ENCODE measurements around the gene STAT4. TPM values are rescaled to one million over a fixed set of nuclear protein-coding genes. Genes with fewer than 3 reads are reported as not detected.

Gene STAT4
- total and polyA plus RNA-seq, 4 donors = 0.85 to 7.9 (median 3.2) TPM

GRCh38 chr2:191176305-191176704 is 25.5 kb upstream of the STAT4 start:
- DNase-seq (ENCODE audit: low spot score) = no peak
- no peak for TF ChIP-seq YY1 (IDR thresholded peaks at IDR 0.05)
- TF ChIP-seq, protein P1, sequence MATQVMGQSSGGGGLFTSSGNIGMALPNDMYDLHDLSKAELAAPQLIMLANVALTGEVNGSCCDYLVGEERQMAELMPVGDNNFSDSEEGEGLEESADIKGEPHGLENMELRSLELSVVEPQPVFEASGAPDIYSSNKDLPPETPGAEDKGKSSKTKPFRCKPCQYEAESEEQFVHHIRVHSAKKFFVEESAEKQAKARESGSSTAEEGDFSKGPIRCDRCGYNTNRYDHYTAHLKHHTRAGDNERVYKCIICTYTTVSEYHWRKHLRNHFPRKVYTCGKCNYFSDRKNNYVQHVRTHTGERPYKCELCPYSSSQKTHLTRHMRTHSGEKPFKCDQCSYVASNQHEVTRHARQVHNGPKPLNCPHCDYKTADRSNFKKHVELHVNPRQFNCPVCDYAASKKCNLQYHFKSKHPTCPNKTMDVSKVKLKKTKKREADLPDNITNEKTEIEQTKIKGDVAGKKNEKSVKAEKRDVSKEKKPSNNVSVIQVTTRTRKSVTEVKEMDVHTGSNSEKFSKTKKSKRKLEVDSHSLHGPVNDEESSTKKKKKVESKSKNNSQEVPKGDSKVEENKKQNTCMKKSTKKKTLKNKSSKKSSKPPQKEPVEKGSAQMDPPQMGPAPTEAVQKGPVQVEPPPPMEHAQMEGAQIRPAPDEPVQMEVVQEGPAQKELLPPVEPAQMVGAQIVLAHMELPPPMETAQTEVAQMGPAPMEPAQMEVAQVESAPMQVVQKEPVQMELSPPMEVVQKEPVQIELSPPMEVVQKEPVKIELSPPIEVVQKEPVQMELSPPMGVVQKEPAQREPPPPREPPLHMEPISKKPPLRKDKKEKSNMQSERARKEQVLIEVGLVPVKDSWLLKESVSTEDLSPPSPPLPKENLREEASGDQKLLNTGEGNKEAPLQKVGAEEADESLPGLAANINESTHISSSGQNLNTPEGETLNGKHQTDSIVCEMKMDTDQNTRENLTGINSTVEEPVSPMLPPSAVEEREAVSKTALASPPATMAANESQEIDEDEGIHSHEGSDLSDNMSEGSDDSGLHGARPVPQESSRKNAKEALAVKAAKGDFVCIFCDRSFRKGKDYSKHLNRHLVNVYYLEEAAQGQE (IDR thresholded peaks at IDR 0.05) = peak; percentile 2
- Histone ChIP-seq H3K27ac (ENCODE audit: low read depth in 1 of 2, low read length in 2 of 2) (peak overlapping the region; percentile 52 to 73), H3K36me3 (ENCODE audit: control insufficient read depth in 4 of 4, insufficient read depth in 3 of 4, low read depth in 1 of 4, low read length in 3 of 4) (no peaks in the 10 kb centered on the region), H3K27me3 (ENCODE audit: control insufficient read depth in 4 of 4, insufficient read depth in 4 of 4, low read length in 3 of 4) (no peaks in the 10 kb centered on the region), H3K4me1 (ENCODE audit: control insufficient read depth in 4 of 4, insufficient read depth in 4 of 4, low read length in 3 of 4) (peaks cover 17 to 68% (median 55%) of the 10 kb centered on the region in 4 donors), H3K4me3 (ENCODE audit: low read depth in 1 of 3, low read length in 3 of 3) (peak overlapping the region in 1 of 3 donors; percentile 25), H3K9me3 (ENCODE audit: control insufficient read depth in 4 of 4, low read length in 3 of 4) (no peaks in the 10 kb centered on the region), H3K9ac (ENCODE audit: low read depth in 1 of 2, low read length in 2 of 2) (no peak overlapping the region)
- 34% methylated on average over 1 of the region's 1 CpG for WGBS

- Histone ChIP-seq H3K27ac (ENCODE audit: low read depth in 1 of 2, low read length in 2 of 2) (no peak overlapping the region), H3K9me3 (ENCODE audit: control insufficient read depth in 4 of 4, low read length in 3 of 4) (no peaks in the 10 kb centered on the region), H3K36me3 (ENCODE audit: control insufficient read depth in 4 of 4, insufficient read depth in 3 of 4, low read depth in 1 of 4, low read length in 3 of 4) (no peaks in the 10 kb centered on the region), H3K27me3 (ENCODE audit: control insufficient read depth in 4 of 4, insufficient read depth in 4 of 4, low read length in 3 of 4) (no peaks in the 10 kb centered on the region), H3K4me3 (ENCODE audit: low read depth in 1 of 3, low read length in 3 of 3) (no peak overlapping the region), H3K9ac (ENCODE audit: low read depth in 1 of 2, low read length in 2 of 2) (no peak overlapping the region), H3K4me1 (ENCODE audit: control insufficient read depth in 4 of 4, insufficient read depth in 4 of 4, low read length in 3 of 4) (peaks cover 16 to 74% (median 68%) of the 10 kb centered on the region in 4 donors)
- no peak for DNase-seq (ENCODE audit: low spot score)
- no peak for TF ChIP-seq SP1 (IDR thresholded peaks at IDR 0.05)
- no peak for TF ChIP-seq ATF3 (IDR thresholded peaks at IDR 0.05)
- no peak for TF ChIP-seq RXRA (IDR thresholded peaks at IDR 0.05)
- TF ChIP-seq TAF1 (conservative IDR thresholded peaks at IDR 0.05) = no peak
- TF ChIP-seq, protein P1 (IDR thresholded peaks at IDR 0.05) = no peak
- TF ChIP-seq EGR1 (IDR thresholded peaks at IDR 0.05; ENCODE audit: low read depth in 2 of 2) = no peak
- no peak for TF ChIP-seq NR2F2 (IDR thresholded peaks at IDR 0.05)
- 90% methylated on average over 3 of the region's 3 CpGs for WGBS
Observed at GRCh38 chr2:191174442-191174841, 23.6 kb upstream of the STAT4 start.

GRCh38 chr2:191173206-191173605 is 22.4 kb upstream of the STAT4 start:
- H3K36me3 ChIP-seq (ENCODE audit: control insufficient read depth in 4 of 4, insufficient read depth in 3 of 4, low read depth in 1 of 4, low read length in 3 of 4) = no peaks in the 10 kb centered on the region
- no peaks in the 10 kb centered on the region for H3K27me3 ChIP-seq (ENCODE audit: control insufficient read depth in 4 of 4, insufficient read depth in 4 of 4, low read length in 3 of 4)
- 82% methylated on average over 3 of the region's 3 CpGs for WGBS
- peaks cover 15 to 69% (median 59%) of the 10 kb centered on the region in 4 donors for H3K4me1 ChIP-seq (ENCODE audit: control insufficient read depth in 4 of 4, insufficient read depth in 4 of 4, low read length in 3 of 4)
- TF ChIP-seq RAD21 (IDR thresholded peaks at IDR 0.05) = no peak
- no peak for TF ChIP-seq FOXA1 (IDR thresholded peaks at IDR 0.05)
- no peak for TF ChIP-seq YY1 (IDR thresholded peaks at IDR 0.05)
- TF ChIP-seq, protein P2, sequence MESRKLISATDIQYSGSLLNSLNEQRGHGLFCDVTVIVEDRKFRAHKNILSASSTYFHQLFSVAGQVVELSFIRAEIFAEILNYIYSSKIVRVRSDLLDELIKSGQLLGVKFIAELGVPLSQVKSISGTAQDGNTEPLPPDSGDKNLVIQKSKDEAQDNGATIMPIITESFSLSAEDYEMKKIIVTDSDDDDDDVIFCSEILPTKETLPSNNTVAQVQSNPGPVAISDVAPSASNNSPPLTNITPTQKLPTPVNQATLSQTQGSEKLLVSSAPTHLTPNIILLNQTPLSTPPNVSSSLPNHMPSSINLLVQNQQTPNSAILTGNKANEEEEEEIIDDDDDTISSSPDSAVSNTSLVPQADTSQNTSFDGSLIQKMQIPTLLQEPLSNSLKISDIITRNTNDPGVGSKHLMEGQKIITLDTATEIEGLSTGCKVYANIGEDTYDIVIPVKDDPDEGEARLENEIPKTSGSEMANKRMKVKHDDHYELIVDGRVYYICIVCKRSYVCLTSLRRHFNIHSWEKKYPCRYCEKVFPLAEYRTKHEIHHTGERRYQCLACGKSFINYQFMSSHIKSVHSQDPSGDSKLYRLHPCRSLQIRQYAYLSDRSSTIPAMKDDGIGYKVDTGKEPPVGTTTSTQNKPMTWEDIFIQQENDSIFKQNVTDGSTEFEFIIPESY (IDR thresholded peaks at IDR 0.05) = no peak
- TF ChIP-seq, protein P3, sequence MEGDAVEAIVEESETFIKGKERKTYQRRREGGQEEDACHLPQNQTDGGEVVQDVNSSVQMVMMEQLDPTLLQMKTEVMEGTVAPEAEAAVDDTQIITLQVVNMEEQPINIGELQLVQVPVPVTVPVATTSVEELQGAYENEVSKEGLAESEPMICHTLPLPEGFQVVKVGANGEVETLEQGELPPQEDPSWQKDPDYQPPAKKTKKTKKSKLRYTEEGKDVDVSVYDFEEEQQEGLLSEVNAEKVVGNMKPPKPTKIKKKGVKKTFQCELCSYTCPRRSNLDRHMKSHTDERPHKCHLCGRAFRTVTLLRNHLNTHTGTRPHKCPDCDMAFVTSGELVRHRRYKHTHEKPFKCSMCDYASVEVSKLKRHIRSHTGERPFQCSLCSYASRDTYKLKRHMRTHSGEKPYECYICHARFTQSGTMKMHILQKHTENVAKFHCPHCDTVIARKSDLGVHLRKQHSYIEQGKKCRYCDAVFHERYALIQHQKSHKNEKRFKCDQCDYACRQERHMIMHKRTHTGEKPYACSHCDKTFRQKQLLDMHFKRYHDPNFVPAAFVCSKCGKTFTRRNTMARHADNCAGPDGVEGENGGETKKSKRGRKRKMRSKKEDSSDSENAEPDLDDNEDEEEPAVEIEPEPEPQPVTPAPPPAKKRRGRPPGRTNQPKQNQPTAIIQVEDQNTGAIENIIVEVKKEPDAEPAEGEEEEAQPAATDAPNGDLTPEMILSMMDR (IDR thresholded peaks at IDR 0.05; ENCODE audit: low read depth, low read length, missing input control) = no peak
- TF ChIP-seq SP1 (IDR thresholded peaks at IDR 0.05) = no peak
- TF ChIP-seq NR2F2 (IDR thresholded peaks at IDR 0.05) = no peak
- no peak for TF ChIP-seq RXRA (IDR thresholded peaks at IDR 0.05)
- TF ChIP-seq GABPA (IDR thresholded peaks at IDR 0.05 in 1 of 2, conservative IDR thresholded peaks at IDR 0.05 in 1 of 2) = no peak
- TF ChIP-seq EGR1 (IDR thresholded peaks at IDR 0.05; ENCODE audit: low read depth in 2 of 2) = no peak
- DNase-seq (ENCODE audit: low spot score) = no peak
- no peaks in the 10 kb centered on the region for H3K9me3 ChIP-seq (ENCODE audit: control insufficient read depth in 4 of 4, low read length in 3 of 4)
- H3K27ac ChIP-seq (ENCODE audit: low read depth in 1 of 2, low read length in 2 of 2) = peak overlapping the region; percentile 9 to 61
- no peak overlapping the region for H3K9ac ChIP-seq (ENCODE audit: low read depth in 1 of 2, low read length in 2 of 2)
- H3K4me3 ChIP-seq (ENCODE audit: low read depth in 1 of 3, low read length in 3 of 3) = no peak overlapping the region

Measured in liver (tissue), 9 donors.